Thoracic aorta (tissue), 2 donors: ENCODE measurements around the gene RFC1. TPM values are rescaled to one million over a fixed set of nuclear protein-coding genes. Genes with fewer than 3 reads are reported as not detected.

Source experiments
- ATAC-seq: fragments of 150-250 bp; one replicate; pipeline ENCODE4 v1.8.0; 2017; ENCODE audit warnings: low read depth; ENCODE audit not compliant: insufficient number of reproducible peaks, low FRiP score
- DNase-seq: peaks from one replicate; pipeline ENCODE4 v3.0.0-alpha.2; 2020; ENCODE audit warnings: low spot score
- H3K27ac ChIP-seq, 2 donors: fragments of 200-600 bp; sonication (generic); 1 replicate in 1 of 2; 2 replicates in 1 of 2; pipeline ENCODE4 v1.5.1; 2016; ENCODE audit warnings: mild to moderate bottlenecking in 2 of 2, moderate library complexity in 2 of 2
- H3K27me3 ChIP-seq: fragments of 200-600 bp; sonication (generic); replicated peaks from 2 replicates; pipeline ENCODE4 v1.6.0; 2016; ENCODE audit warnings: mild to moderate bottlenecking; ENCODE audit not compliant: insufficient read depth
- H3K36me3 ChIP-seq: fragments of 200-600 bp; sonication (generic); one replicate; pipeline ENCODE4 v1.5.1; 2016
- H3K4me1 ChIP-seq, 2 donors: fragments of 200-600 bp; sonication (generic); 1 replicate in 1 of 2; 2 replicates in 1 of 2; pipeline versions ENCODE4 v1.5.1 to v1.6.0; 2016; ENCODE audit warnings: low read depth in 2 of 2, mild to moderate bottlenecking in 1 of 2; ENCODE audit not compliant: control insufficient read depth in 1 of 2
- H3K4me3 ChIP-seq: fragments of 200-600 bp; sonication (generic); 2 replicates; pipeline ENCODE4 v1.5.1; 2016; ENCODE audit warnings: mild to moderate bottlenecking
- H3K9me3 ChIP-seq: fragments of 200-600 bp; sonication (generic); 2 replicates; pipeline ENCODE4 v1.5.1; 2016
- CTCF ChIP-seq: fragments of 200-600 bp; sonication (generic); IDR thresholded peaks from one replicate; pipeline ENCODE4 v1.5.1; 2019; ENCODE audit warnings: antibody characterized with exemption
- total RNA-seq, 2 donors: library from RNA; depleted of rRNA; stranded (reverse); fragments of >200 nt; gene quantifications; one replicate each; pipeline versions ENCODE4 v1.1.0 to v1.2.3, GENCODE V29; 2016

Gene RFC1
- total RNA-seq, 2 donors from 2014 or later: 36.2 to 38.6 TPM

- Histone ChIP-seq H3K9me3 (no peaks in the 10 kb centered on the region), H3K27ac (no peak overlapping the region), H3K27me3 (no peaks in the 10 kb centered on the region), H3K4me1 (no peaks in the 10 kb centered on the region), H3K36me3 (peaks cover 38% of the 10 kb centered on the region), H3K4me3 (no peak overlapping the region)
- ATAC-seq (no peak), DNase-seq (no peak)
- no peak for TF ChIP-seq CTCF
Observed at GRCh38 chr4:39291686-39292085, 74.5 kb downstream of the RFC1 start.

GRCh38 chr4:39287223-39287622, 78.9 kb downstream of the RFC1 start:
- TF ChIP-seq CTCF: no peak
- no peak overlapping the region for H3K27ac ChIP-seq
- H3K27me3 ChIP-seq: no peaks in the 10 kb centered on the region
- H3K4me3 ChIP-seq: no peak overlapping the region
- ATAC-seq: no peak
- H3K9me3 ChIP-seq: peaks cover 1% of the 10 kb centered on the region
- H3K4me1 ChIP-seq: no peaks in the 10 kb centered on the region
- peaks cover 37% of the 10 kb centered on the region for H3K36me3 ChIP-seq
- DNase-seq: no peak

GRCh38 chr4:39286263-39286662, 79.9 kb downstream of the RFC1 start:
- Histone ChIP-seq H3K36me3 (peaks cover 38% of the 10 kb centered on the region), H3K27me3 (no peaks in the 10 kb centered on the region), H3K9me3 (peaks cover 2% of the 10 kb centered on the region), H3K4me3 (no peak overlapping the region), H3K27ac (no peak overlapping the region), H3K4me1 (no peaks in the 10 kb centered on the region)
- no peak for DNase-seq
- TF ChIP-seq CTCF: no peak
- no peak for ATAC-seq

- DNase-seq (no peak), ATAC-seq (no peak)
- H3K4me1 ChIP-seq: no peaks in the 10 kb centered on the region
- no peak overlapping the region for H3K4me3 ChIP-seq
- TF ChIP-seq CTCF: no peak
- H3K9me3 ChIP-seq: peaks cover 2% of the 10 kb centered on the region
- peaks cover 37% of the 10 kb centered on the region for H3K36me3 ChIP-seq
- no peaks in the 10 kb centered on the region for H3K27me3 ChIP-seq
- H3K27ac ChIP-seq: no peak overlapping the region
Observed at GRCh38 chr4:39285853-39286252, 80.3 kb downstream of the RFC1 start.

GRCh38 chr4:39285111-39285795, 80.9 kb downstream of the RFC1 start:
- Histone ChIP-seq H3K36me3 (peaks cover 34% of the 10 kb centered on the region), H3K27me3 (no peaks in the 10 kb centered on the region), H3K9me3 (peaks cover 2% of the 10 kb centered on the region), H3K27ac (no peak overlapping the region), H3K4me1 (no peaks in the 10 kb centered on the region), H3K4me3 (no peak overlapping the region)
- ATAC-seq (no peak), DNase-seq (no peak)
- TF ChIP-seq CTCF: no peak
